ENCODE data around the gene SELPLG.

SELPLG gene

DNA sequence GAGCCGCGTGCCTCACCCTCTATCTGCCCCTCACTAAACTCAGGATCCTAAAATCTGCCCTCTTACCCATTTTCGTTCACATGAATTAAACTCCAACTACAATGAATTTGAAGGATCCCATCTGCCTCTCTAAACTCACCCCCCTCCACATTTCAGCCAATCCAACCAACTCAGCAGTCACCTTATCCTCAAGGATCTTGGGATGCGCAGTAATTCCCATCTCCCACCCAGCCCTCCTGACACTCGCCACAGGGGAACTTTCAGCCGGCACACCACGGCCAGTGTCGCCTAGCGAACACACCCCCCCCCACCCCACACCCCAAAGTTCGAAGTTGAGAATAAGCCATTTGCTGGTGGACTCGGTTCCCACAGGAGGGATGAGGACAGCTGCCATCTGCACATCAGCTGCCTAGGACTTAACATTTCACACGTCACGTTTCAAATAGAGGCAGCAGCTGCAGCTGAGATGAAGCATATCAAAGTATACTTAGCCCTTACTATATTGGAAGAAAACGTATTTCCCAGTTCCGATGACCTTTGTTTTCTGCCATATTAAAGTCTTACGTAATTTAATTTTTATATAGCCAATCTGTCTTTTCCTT is 8.7 kb upstream of the SELPLG start:
- DNase-seq (ENCODE audit: extremely low read depth, low read depth) = no peak
- no peak overlapping the region for H3K4me3 ChIP-seq (replicated peaks; ENCODE audit: low read depth, low read length)
- TF ChIP-seq, protein P1, sequence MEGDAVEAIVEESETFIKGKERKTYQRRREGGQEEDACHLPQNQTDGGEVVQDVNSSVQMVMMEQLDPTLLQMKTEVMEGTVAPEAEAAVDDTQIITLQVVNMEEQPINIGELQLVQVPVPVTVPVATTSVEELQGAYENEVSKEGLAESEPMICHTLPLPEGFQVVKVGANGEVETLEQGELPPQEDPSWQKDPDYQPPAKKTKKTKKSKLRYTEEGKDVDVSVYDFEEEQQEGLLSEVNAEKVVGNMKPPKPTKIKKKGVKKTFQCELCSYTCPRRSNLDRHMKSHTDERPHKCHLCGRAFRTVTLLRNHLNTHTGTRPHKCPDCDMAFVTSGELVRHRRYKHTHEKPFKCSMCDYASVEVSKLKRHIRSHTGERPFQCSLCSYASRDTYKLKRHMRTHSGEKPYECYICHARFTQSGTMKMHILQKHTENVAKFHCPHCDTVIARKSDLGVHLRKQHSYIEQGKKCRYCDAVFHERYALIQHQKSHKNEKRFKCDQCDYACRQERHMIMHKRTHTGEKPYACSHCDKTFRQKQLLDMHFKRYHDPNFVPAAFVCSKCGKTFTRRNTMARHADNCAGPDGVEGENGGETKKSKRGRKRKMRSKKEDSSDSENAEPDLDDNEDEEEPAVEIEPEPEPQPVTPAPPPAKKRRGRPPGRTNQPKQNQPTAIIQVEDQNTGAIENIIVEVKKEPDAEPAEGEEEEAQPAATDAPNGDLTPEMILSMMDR (IDR thresholded peaks at IDR 0.05; ENCODE audit: low read depth, low read length, missing control alignments) = no peak

DNA sequence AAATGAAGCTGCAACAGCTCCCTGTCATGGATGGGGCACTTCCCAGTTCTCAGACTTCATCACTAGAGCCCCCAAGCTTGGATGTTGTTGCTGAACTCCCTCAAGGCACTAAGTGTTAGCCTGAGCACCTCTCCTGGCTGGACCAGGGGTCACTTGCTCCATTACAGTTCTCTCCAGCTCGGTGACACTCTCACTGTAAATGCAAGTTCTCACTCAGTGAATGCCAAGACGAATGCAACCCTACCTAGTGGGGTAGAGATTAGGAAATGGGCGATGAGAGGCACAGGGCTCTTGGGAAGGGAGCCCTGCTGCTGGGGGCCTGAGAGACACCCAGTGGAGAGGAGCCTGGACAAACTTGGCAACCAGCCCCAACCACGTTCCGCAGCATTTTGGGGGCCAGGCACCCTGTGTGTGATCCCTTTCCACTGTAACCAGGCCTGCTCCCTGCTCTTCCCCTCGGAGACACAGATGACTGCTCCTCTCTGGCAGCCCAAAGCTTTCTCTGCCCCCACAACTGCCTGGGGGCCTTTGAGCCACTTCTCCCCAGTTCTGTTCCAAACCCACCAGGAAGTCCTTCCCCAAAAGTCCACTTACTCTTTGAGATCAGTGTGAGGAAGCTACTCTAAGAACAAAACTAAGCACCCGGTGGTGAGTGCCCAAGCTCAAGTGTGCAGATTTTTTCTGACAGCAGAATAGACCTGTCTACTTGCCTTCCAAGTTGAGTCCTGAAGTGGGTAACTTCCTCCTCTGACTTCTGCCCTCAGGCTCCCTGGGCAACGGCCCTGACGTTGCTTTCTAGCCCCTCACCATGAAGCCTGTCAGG is 8.0 kb upstream of the SELPLG start:
- no peak overlapping the region for H3K4me3 ChIP-seq (replicated peaks; ENCODE audit: low read depth, low read length)
- TF ChIP-seq, protein P1 (IDR thresholded peaks at IDR 0.05; ENCODE audit: low read depth, low read length, missing control alignments) = no peak
- no peak for DNase-seq (ENCODE audit: extremely low read depth, low read depth)

DNA sequence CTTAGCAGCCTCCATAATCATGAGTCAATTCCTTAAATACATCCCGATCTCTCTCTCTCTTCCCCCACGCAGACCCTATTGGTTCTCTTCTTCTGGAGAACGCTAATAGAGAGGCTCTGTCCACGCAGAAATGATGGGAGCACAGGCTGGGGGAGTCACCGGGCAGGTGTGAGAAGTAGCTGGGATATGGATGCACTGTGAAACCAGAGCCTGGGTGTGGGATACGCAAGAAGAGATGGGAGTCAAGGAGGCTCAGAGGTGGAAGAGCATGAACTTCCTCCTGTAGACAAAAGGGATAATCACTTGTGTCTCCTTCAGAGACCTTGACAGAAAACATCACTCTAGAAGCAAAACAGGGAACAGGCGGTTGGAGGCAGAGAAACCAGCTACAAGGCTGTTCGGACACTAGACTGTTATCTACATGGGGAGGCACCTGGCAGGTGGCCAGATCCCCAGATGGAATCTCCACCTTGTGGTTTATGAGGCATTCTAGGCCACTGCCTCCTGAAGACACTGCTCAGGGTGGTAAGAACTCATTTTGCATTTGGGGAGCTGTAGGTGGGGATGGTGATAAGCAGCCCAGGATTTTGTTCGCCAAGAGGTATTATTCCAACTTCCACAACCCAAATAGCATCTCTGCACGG is 7.2 kb upstream of the SELPLG start:
- no peak overlapping the region for H3K4me3 ChIP-seq (replicated peaks; ENCODE audit: low read depth, low read length)
- DNase-seq (ENCODE audit: extremely low read depth, low read depth) = no peak
- TF ChIP-seq, protein P1 (IDR thresholded peaks at IDR 0.05; ENCODE audit: low read depth, low read length, missing control alignments) = no peak

DNA sequence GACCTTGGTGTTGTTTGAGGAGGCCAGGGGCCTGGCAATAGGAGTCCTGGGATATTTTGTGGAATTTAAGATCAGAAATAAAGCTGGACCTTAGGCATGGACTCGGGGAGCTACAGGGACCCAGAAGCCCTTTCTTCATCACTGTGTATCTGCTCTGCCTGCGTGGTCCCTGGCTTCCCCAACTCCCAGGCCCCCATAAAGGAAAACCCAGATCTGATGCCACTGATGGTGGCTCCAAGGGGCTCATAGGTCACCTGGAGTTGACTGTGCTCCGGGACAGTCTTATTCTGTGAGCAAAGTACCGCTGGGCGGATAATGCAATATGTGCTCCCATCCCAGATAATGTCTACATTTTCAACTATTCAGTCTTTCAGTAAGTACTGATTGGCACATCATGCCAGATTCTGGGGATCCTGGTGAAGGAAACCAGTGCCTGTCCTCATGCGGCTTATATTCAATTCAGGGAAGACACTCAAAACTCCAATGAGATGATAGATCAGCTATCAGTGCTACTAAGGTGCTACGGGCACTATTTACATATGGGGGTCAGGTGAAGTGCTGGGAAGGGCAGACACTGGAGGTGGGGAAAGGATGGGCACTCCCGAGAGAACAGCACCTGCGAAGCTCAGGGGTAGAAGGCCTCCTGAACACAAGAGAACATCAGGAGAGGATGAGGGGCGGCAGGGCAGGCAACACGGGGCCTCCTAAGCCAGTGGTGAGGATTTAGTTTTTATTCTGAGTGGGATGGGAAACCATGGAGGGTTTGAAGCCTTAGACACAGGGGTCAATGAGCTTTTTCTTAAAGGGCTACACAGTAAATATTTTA is 5.5 kb upstream of the SELPLG start:
- no peak for DNase-seq (ENCODE audit: extremely low read depth, low read depth)
- TF ChIP-seq, protein P1 (IDR thresholded peaks at IDR 0.05; ENCODE audit: low read depth, low read length, missing control alignments) = no peak

DNA sequence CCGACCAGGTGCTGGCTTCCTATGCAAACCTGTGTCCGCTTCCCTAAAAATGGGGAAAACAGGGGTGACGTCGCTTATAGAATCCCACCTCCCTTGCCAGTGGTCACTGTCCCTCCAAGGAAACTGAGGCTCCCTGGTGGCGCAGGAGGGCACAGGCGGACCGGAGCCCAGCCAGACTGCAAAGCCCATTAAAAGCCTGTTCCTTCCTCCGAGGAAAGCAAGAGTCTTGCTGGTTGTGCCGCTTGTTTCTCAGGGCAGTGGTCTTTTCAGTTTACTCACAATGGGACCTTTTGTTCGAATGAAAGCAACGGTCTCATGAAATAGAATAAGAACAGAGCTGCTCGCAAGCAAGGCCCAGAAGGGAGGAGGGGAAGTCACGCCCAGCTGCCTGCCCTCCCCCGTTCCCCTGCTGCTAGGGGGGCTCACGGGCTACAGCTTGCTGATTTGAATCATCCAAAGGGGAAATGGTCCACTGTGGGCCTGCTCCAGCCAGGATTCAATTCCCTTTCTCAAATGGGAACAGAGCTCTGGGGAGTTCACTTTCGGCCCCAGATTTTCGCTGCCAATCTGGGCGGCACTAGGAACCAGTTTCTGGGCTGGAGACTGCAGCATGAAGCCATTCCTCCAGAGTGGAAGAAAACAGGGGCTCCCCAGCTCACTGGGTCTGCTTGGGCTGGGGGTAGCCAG is 4.6 kb upstream of the SELPLG start:
- TF ChIP-seq, protein P1 (IDR thresholded peaks at IDR 0.05; ENCODE audit: low read depth, low read length, missing control alignments) = no peak
- no peak overlapping the region for H3K4me3 ChIP-seq (replicated peaks; ENCODE audit: low read depth, low read length)
- DNase-seq (ENCODE audit: extremely low read depth, low read depth) = no peak

More for the DNA sequence above, 5.5 kb upstream of the SELPLG start:
- no peak overlapping the region for H3K4me3 ChIP-seq (replicated peaks; ENCODE audit: low read depth, low read length)
